Activated CD8-positive, alpha-beta memory T cell treated with anti-CD3 and anti-CD28 coated beads for 48 hours (primary cell): ENCODE measurements around the gene PSMB5.
A peak's percentile ranks its signal among the peaks of the same experiment; 100 is the strongest.

Experiments used
- DNase-seq, 3 experiments: peaks; one replicate each; pipeline ENCODE4 v3.0.0-alpha.2; 2020; ENCODE audit warnings: low read depth in 2 of 3, low spot score in 2 of 3

PSMB5 gene

GRCh38 chr14:23034498-23035302, at the start of gene PSMB5:
Gene PSMB5, minus strand, starts transcription at chr14:23034900. Its CDS starts 19 bp downstream, at chr14:23034881.
- peak; percentile 59 to 71 (median 63) for DNase-seq

- no peak for DNase-seq
Measured at GRCh38 chr14:23080474-23080873, 45.8 kb upstream of the PSMB5 start.

- no peak for DNase-seq
Measured at GRCh38 chr14:23079716-23080115, 45.0 kb upstream of the PSMB5 start.

- DNase-seq: no peak
Measured at GRCh38 chr14:23078692-23079116, 44.0 kb upstream of the PSMB5 start.

GRCh38 chr14:23077962-23078361, 43.3 kb upstream of the PSMB5 start:
- DNase-seq: no peak

GRCh38 chr14:23076785-23077408, 42.2 kb upstream of the PSMB5 start:
- DNase-seq: no peak

GRCh38 chr14:23074906-23075305, 40.2 kb upstream of the PSMB5 start:
- DNase-seq: no peak

- DNase-seq: no peak
Measured at GRCh38 chr14:23071921-23072539, 37.3 kb upstream of the PSMB5 start.

GRCh38 chr14:23071244-23071920, 36.7 kb upstream of the PSMB5 start:
- DNase-seq: peak; percentile 38 to 54 (median 52)

- DNase-seq: no peak
Measured at GRCh38 chr14:23070262-23071129, 35.8 kb upstream of the PSMB5 start.

- DNase-seq: no peak
Measured at GRCh38 chr14:23069413-23069806, 34.7 kb upstream of the PSMB5 start.

- DNase-seq: peak in 2 of 3 experiments; percentile 25 to 32
Measured at GRCh38 chr14:23068789-23069412, 34.2 kb upstream of the PSMB5 start.

- DNase-seq: no peak
Measured at GRCh38 chr14:23067847-23068788, 33.4 kb upstream of the PSMB5 start.

- DNase-seq: no peak
Measured at GRCh38 chr14:23066855-23067744, 32.4 kb upstream of the PSMB5 start.

GRCh38 chr14:23066368-23066767, 31.7 kb upstream of the PSMB5 start:
- no peak for DNase-seq

- DNase-seq: no peak
Measured at GRCh38 chr14:23063601-23064000, 28.9 kb upstream of the PSMB5 start.

GRCh38 chr14:23062002-23062401, 27.3 kb upstream of the PSMB5 start:
- no peak for DNase-seq
